RWPE2 (cell line): Measurements from ENCODE around the gene KAZN.

ENCODE experiments used
- ATAC-seq: fragments of 200-7000 bp; cut with Tn5 transposase; 3 replicates; pipeline ENCODE4 v1.9.1; 2021; ENCODE audit warnings: low read depth
- DNase-seq: peaks from one replicate; pipeline ENCODE4 v3.0.0-alpha.2; 2020; ENCODE audit warnings: low spot score
- H3K27ac ChIP-seq: fragments of 450-650 bp; 2 replicates; pipeline ENCODE4 v1.5.1; 2017; ENCODE audit warnings: mild to moderate bottlenecking; ENCODE audit not compliant: poor library complexity, severe bottlenecking
- H3K27me3 ChIP-seq: fragments of 250-450 bp; sonication (Bioruptor Pico); 2 replicates; pipeline ENCODE4 v1.5.1; 2021; ENCODE audit warnings: mild to moderate bottlenecking, moderate library complexity; ENCODE audit not compliant: insufficient read depth, poor library complexity, severe bottlenecking
- H3K36me3 ChIP-seq: fragments of 250-450 bp; sonication (Bioruptor Pico); 2 replicates; pipeline ENCODE4 v1.5.1; 2020; ENCODE audit warnings: low read depth, mild to moderate bottlenecking, moderate library complexity
- H3K4me1 ChIP-seq: fragments of 250-450 bp; sonication (Bioruptor Pico); 2 replicates; pipeline ENCODE4 v1.5.1; 2021; ENCODE audit warnings: mild to moderate bottlenecking, moderate library complexity; ENCODE audit not compliant: insufficient read depth, poor library complexity, severe bottlenecking
- H3K4me3 ChIP-seq: fragments of 250-450 bp; sonication (Bioruptor Pico); 2 replicates; pipeline ENCODE4 v1.5.1; 2021; ENCODE audit warnings: mild to moderate bottlenecking, moderate library complexity; ENCODE audit not compliant: severe bottlenecking
- H3K9me3 ChIP-seq: fragments of 250-450 bp; sonication (Bioruptor Pico); 2 replicates; pipeline ENCODE4 v1.5.1; 2021; ENCODE audit warnings: mild to moderate bottlenecking, moderate library complexity; ENCODE audit not compliant: severe bottlenecking
- CTCF ChIP-seq: fragments of 450-650 bp; IDR thresholded peaks from one replicate; pipeline ENCODE4 v1.5.1; 2017; ENCODE audit warnings: mild to moderate bottlenecking, moderate library complexity; ENCODE audit not compliant: poor library complexity, severe bottlenecking

The KAZN gene

GRCh38 chr1:14614341-14614740 is 15.9 kb downstream of the KAZN start:
- TF ChIP-seq CTCF, result no peak
- H3K4me3 ChIP-seq, result no peak overlapping the region

GRCh38 chr1:14615549-14616218 is 17.2 kb downstream of the KAZN start:
- ATAC-seq (no peak), DNase-seq (no peak)
- no peak for TF ChIP-seq CTCF
- Histone ChIP-seq H3K27me3 (no peaks in the 10 kb centered on the region), H3K27ac (no peak overlapping the region), H3K4me3 (no peak overlapping the region), H3K9me3 (no peaks in the 10 kb centered on the region), H3K36me3 (no peaks in the 10 kb centered on the region), H3K4me1 (no peaks in the 10 kb centered on the region)

More at GRCh38 chr1:14614341-14614740, 15.9 kb downstream of the KAZN start:
- Histone ChIP-seq H3K27me3 (no peaks in the 10 kb centered on the region), H3K36me3 (no peaks in the 10 kb centered on the region), H3K27ac (no peak overlapping the region), H3K9me3 (no peaks in the 10 kb centered on the region), H3K4me1 (no peaks in the 10 kb centered on the region)
- ATAC-seq (no peak), DNase-seq (no peak)

- Histone ChIP-seq H3K9me3 (no peaks in the 10 kb centered on the region), H3K36me3 (no peaks in the 10 kb centered on the region), H3K4me1 (no peaks in the 10 kb centered on the region), H3K27me3 (no peaks in the 10 kb centered on the region), H3K4me3 (no peak overlapping the region), H3K27ac (no peak overlapping the region)
- DNase-seq (no peak), ATAC-seq (no peak)
- no peak for TF ChIP-seq CTCF
Observed at GRCh38 chr1:14616632-14617396, 18.3 kb downstream of the KAZN start.

GRCh38 chr1:14617791-14618190 is 19.3 kb downstream of the KAZN start:
- DNase-seq, result no peak
- Histone ChIP-seq H3K27me3 (no peaks in the 10 kb centered on the region), H3K4me3 (no peak overlapping the region), H3K9me3 (no peaks in the 10 kb centered on the region), H3K4me1 (no peaks in the 10 kb centered on the region), H3K36me3 (no peaks in the 10 kb centered on the region), H3K27ac (no peak overlapping the region)
- no peak for TF ChIP-seq CTCF
- ATAC-seq, result no peak

- DNase-seq (no peak), ATAC-seq (no peak)
- TF ChIP-seq CTCF, result no peak
- Histone ChIP-seq H3K27ac (no peak overlapping the region), H3K27me3 (no peaks in the 10 kb centered on the region), H3K9me3 (no peaks in the 10 kb centered on the region), H3K36me3 (no peaks in the 10 kb centered on the region), H3K4me3 (no peak overlapping the region), H3K4me1 (no peaks in the 10 kb centered on the region)
Observed at GRCh38 chr1:14620941-14621340, 22.5 kb downstream of the KAZN start.
